Measurements from ENCODE around the gene INPP4A. TPM values are rescaled to one million over a fixed set of nuclear protein-coding genes. Genes with fewer than 3 reads are reported as not detected.

The INPP4A gene
- total and polyA plus RNA-seq, 10 of the 15 experiments (the other 5 are each of a cell fraction or from before 2014, with no cell fraction given) = 4.7 to 62.3 (median 36.9) TPM

GRCh38 chr2:98464772-98465310, 20.2 kb downstream of the INPP4A start (continued):
- TF ChIP-seq ZNF592 (IDR thresholded peaks at IDR 0.05) (peak; percentile 88), NFYB (IDR thresholded peaks at IDR 0.05; ENCODE audit: insufficient read depth, low read depth, low read length) (0 out of 2 replicates have a peak, but pooled peaks have one; percentile 23), ZZZ3 (IDR thresholded peaks at IDR 0.05; ENCODE audit: control insufficient read depth, insufficient read length, low read depth) (no peak), ATF3 (IDR thresholded peaks at IDR 0.05; ENCODE audit: borderline replicate concordance, extremely low read depth, low read depth, low read length) (no peak), RCOR1 (conservative IDR thresholded peaks at IDR 0.05; ENCODE audit: low read depth, low read length) (no peak), ATF7 (IDR thresholded peaks at IDR 0.05; ENCODE audit: low read depth) (peak; percentile 79), IRF3 (IDR thresholded peaks at IDR 0.05) (no peak), IKZF1 (conservative IDR thresholded peaks at IDR 0.05) (peak; percentile 98), TBL1XR1 (IDR thresholded peaks at IDR 0.05; ENCODE audit: low read depth, low read length) (peak; percentile 86; the same call in 1 of the 2 replicates), LARP7 (IDR thresholded peaks at IDR 0.05) (no peak), PBX3 (IDR thresholded peaks at IDR 0.05; ENCODE audit: insufficient replicate concordance, low read depth, low read length) (peak; percentile 52), MEF2A (IDR thresholded peaks at IDR 0.05; ENCODE audit: insufficient read depth, low read depth, low read length) (peak; percentile 74), TARDBP (IDR thresholded peaks at IDR 0.05; ENCODE audit: borderline replicate concordance) (0 out of 2 replicates have a peak, but pooled peaks have one; percentile 18), MTA2 (IDR thresholded peaks at IDR 0.05; ENCODE audit: low read depth) (peak; percentile 96), ZBED1 (IDR thresholded peaks at IDR 0.05; ENCODE audit: borderline replicate concordance) (peak; percentile 91), USF2 (IDR thresholded peaks at IDR 0.05; ENCODE audit: borderline replicate concordance, low read depth, low read length) (peak; percentile 79; the same call in 1 of the 2 replicates), POU2F2 (IDR thresholded peaks at IDR 0.05; ENCODE audit: borderline replicate concordance, low read depth, low read length) (peak; percentile 92), CREM (IDR thresholded peaks at IDR 0.05; ENCODE audit: low read depth) (peak; percentile 92), SKIL (IDR thresholded peaks at IDR 0.05; ENCODE audit: low read depth, poor library complexity, severe bottlenecking) (peak; percentile 87), STAT3 (IDR thresholded peaks at IDR 0.05; ENCODE audit: low read depth, low read length) (peak; percentile 48; the same call in 1 of the 2 replicates), PAX5 (IDR thresholded peaks at IDR 0.05; ENCODE audit: borderline replicate concordance, low read depth, low read length) (peak; percentile 98)

Data from GM12878 (cell line).